Esophagus muscularis mucosa (tissue), 4 donors: ENCODE results near the gene C4orf50. TPM values are rescaled to one million over a fixed set of nuclear protein-coding genes. Genes with fewer than 3 reads are reported as not detected.

Source experiments
- DNase-seq: peaks from one replicate; pipeline ENCODE4 v3.0.0-alpha.2; 2017; ENCODE audit errors: extremely low spot score
- H3K27ac ChIP-seq, 4 donors: fragments of 200-600 bp; sonication (generic); replicated peaks in 1 of 4; 1 replicate in 3 of 4; 2 replicates in 1 of 4; pipeline ENCODE4 v1.5.1; 2016 to 2019; ENCODE audit warnings: mild to moderate bottlenecking in 1 of 4
- H3K27me3 ChIP-seq, 4 donors: fragments of 200-600 bp; sonication (generic); one replicate each; pipeline versions ENCODE4 v1.5.1 to v1.6.0; 2016 to 2019
- H3K36me3 ChIP-seq, 4 donors: fragments of 200-600 bp; sonication (generic); one replicate each; pipeline ENCODE4 v1.5.1; 2016 to 2019
- H3K4me1 ChIP-seq, 4 donors: fragments of 200-600 bp; sonication (generic); one replicate each; pipeline ENCODE4 v1.5.1; 2016 to 2019
- H3K4me3 ChIP-seq, 4 donors: fragments of 200-600 bp; sonication (generic); 1 replicate in 2 of 4; 2 replicates in 2 of 4; pipeline ENCODE4 v1.5.1; 2016 to 2019; ENCODE audit warnings: mild to moderate bottlenecking in 4 of 4, moderate library complexity in 1 of 4
- H3K9me3 ChIP-seq, 4 donors: fragments of 200-600 bp; sonication (generic); 1 replicate in 3 of 4; 2 replicates in 1 of 4; pipeline ENCODE4 v1.5.1; 2016 to 2019
- EP300 ChIP-seq: sonication (generic); formaldehyde crosslinking; IDR thresholded peaks from one replicate; pipeline ENCODE4 v1.6.1; 2017; ENCODE audit warnings: antibody characterized with exemption
- POLR2A ChIP-seq: fragments of 450-650 bp; IDR thresholded peaks from one replicate; pipeline ENCODE4 v1.6.1; 2017; ENCODE audit warnings: antibody characterized with exemption, moderate library complexity, mild to moderate bottlenecking, low read depth
- POLR2AphosphoS5 ChIP-seq, 2 donors: sonication (generic); formaldehyde crosslinking; IDR thresholded peaks; one replicate each; pipeline ENCODE4 v1.6.1; 2017; ENCODE audit warnings: antibody characterized with exemption in 2 of 2
- WGBS: methylation state at CpG from one replicate; pipeline ENCODE4 v1.1.5; 2018; 5-methylcytosine and 5-hydroxymethylcytosine counted together
- intact Hi-C: fragments of 100-400 bp; cut with DNase I; formaldehyde crosslinking; loops from one replicate; pipeline ENCODE4 v1.15.1; 2023
- total RNA-seq, 4 donors: library from RNA; depleted of rRNA; stranded (reverse); fragments of >200 nt; gene quantifications; one replicate each; pipeline versions ENCODE4 v1.1.0 to v1.2.1, GENCODE V29; 2016
- TF ChIP-seq, protein P1 (sequence below), 3 experiments: fragments of 200-600 bp in 2 of 3; fragments of 450-650 bp in 1 of 3; sonication (generic) in 2 of 3; IDR thresholded peaks; one replicate each; pipeline ENCODE4 v1.5.1; 2017 to 2019; ENCODE audit warnings: antibody characterized with exemption in 3 of 3, mild to moderate bottlenecking in 2 of 3, moderate library complexity in 1 of 3

The C4orf50 gene
- total RNA-seq, 4 donors from 2014 or later, result 0.11 to 0.42 (median 0.26) TPM

DNA sequence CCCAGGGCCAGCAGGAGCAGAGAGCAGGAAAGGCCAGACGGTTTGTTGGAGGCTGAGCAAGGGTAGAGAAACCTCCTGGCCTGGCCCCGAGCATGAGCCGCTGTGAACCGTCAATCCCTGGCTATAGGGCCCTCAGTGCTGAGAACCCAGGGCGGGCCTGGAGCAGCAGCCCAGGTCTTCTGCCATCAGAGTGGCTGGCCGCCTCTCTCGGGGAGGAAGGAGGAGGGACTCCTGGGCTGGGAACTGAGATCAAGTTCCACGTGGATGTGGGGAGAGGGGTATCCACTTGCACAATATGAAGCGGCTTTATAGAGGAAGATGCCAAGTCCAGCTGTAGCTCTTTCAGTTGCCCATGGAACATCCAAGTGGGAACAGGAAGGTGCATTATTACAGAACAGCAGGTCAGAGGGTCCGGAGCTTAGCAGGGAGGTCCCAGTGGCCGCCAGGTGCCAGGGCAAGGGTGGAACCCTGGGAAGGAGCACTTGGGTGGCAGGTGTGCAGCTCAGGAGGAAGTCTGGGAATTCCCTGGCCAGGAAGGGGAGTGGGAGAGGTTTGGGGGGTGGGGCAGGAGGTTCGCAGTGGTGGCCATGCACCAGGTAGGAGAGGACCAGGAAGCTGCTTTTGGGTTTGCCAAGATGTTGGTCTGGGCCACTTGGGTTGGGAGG, 93.6 kb downstream of the C4orf50 start:
- H3K27me3 ChIP-seq, result peaks cover 0 to 67% (median 0%) of the 10 kb centered on the region in 4 donors
- no peak overlapping the region for H3K4me3 ChIP-seq
- H3K4me1 ChIP-seq, result no peaks in the 10 kb centered on the region
- H3K9me3 ChIP-seq, result no peaks in the 10 kb centered on the region
- DNase-seq, result no peak
- intact Hi-C loops, result no loop called here
- TF ChIP-seq EP300 (no peak), POLR2A (no peak), POLR2AphosphoS5 (IDR thresholded peaks at IDR 0.05) (no peak)
- TF ChIP-seq, protein P1, sequence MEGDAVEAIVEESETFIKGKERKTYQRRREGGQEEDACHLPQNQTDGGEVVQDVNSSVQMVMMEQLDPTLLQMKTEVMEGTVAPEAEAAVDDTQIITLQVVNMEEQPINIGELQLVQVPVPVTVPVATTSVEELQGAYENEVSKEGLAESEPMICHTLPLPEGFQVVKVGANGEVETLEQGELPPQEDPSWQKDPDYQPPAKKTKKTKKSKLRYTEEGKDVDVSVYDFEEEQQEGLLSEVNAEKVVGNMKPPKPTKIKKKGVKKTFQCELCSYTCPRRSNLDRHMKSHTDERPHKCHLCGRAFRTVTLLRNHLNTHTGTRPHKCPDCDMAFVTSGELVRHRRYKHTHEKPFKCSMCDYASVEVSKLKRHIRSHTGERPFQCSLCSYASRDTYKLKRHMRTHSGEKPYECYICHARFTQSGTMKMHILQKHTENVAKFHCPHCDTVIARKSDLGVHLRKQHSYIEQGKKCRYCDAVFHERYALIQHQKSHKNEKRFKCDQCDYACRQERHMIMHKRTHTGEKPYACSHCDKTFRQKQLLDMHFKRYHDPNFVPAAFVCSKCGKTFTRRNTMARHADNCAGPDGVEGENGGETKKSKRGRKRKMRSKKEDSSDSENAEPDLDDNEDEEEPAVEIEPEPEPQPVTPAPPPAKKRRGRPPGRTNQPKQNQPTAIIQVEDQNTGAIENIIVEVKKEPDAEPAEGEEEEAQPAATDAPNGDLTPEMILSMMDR (IDR thresholded peaks at IDR 0.05), result no peak
- no peaks in the 10 kb centered on the region for H3K36me3 ChIP-seq
- H3K27ac ChIP-seq, result no peak overlapping the region
- 68% methylated on average over 8 of the region's 12 CpGs for WGBS

GRCh38 chr4:5923376-5923775, 94.9 kb downstream of the C4orf50 start:
- H3K4me3 ChIP-seq, result no peak overlapping the region
- TF ChIP-seq POLR2AphosphoS5 (IDR thresholded peaks at IDR 0.05) (no peak), EP300 (no peak), POLR2A (no peak)
- TF ChIP-seq, protein P1 (IDR thresholded peaks at IDR 0.05), result no peak
- 58% methylated on average over 6 of the region's 6 CpGs for WGBS
- intact Hi-C loops, result no loop called here
- no peak for DNase-seq
- H3K9me3 ChIP-seq, result no peaks in the 10 kb centered on the region
- no peaks in the 10 kb centered on the region for H3K36me3 ChIP-seq
- no peaks in the 10 kb centered on the region for H3K4me1 ChIP-seq
- H3K27me3 ChIP-seq, result peaks cover 0 to 76% (median 0%) of the 10 kb centered on the region in 4 donors
- H3K27ac ChIP-seq, result no peak overlapping the region

DNA sequence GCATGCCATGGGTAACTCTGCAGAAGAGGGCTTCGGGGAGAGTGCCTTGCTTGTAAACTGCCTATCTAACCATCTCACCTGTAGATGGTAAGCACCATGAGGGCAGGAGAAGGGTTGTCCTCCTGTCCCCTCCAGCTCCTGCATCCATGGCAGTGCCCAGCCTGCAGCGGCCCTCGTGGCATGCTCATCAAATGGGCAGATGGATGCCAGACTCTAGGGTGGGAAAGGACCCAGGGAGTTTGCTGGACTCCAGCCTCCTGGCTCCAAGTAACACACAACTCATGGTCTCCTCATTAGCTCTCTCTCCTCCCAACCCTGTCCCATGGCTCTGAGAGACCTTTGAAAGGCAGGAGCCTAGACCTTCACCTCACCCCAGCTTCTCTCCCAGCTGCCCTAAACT, 95.7 kb downstream of the C4orf50 start:
- Histone ChIP-seq H3K27me3 (peaks cover 0 to 81% (median 0%) of the 10 kb centered on the region in 4 donors), H3K27ac (no peak overlapping the region), H3K9me3 (no peaks in the 10 kb centered on the region), H3K4me3 (no peak overlapping the region), H3K36me3 (no peaks in the 10 kb centered on the region), H3K4me1 (no peaks in the 10 kb centered on the region)
- TF ChIP-seq EP300, result no peak
- no peak for TF ChIP-seq POLR2AphosphoS5 (IDR thresholded peaks at IDR 0.05)
- TF ChIP-seq, protein P1 (IDR thresholded peaks at IDR 0.05), result no peak
- no peak for TF ChIP-seq POLR2A
- 90% methylated on average over 3 of the region's 3 CpGs for WGBS
- DNase-seq, result no peak
- intact Hi-C loops, result no loop called here

DNA sequence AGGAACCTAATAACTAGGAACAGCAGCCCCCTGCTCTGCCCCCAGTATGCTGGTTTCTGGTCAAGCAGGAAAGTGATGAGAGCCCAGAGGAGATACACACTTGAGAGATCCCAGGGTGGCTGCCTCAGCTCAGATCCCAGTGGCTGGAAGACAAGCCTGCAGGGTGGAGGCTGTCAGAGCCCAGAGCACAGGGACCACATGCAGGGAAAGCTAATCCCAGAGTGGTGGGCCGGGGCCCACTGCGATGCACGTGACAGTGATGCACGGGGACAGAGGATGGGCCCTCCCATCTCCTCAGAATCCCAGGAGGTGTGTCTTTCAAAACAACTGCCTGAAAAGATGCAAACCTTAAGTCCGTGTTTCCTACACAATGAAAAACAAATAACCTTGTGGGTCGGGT, 96.2 kb downstream of the C4orf50 start:
- TF ChIP-seq POLR2A (no peak), EP300 (no peak), POLR2AphosphoS5 (IDR thresholded peaks at IDR 0.05) (no peak)
- TF ChIP-seq, protein P1 (IDR thresholded peaks at IDR 0.05), result no peak
- DNase-seq, result no peak
- H3K27ac ChIP-seq, result no peak overlapping the region
- intact Hi-C loops, result no loop called here
- H3K9me3 ChIP-seq, result no peaks in the 10 kb centered on the region
- peaks cover 0 to 81% (median 0%) of the 10 kb centered on the region in 4 donors for H3K27me3 ChIP-seq
- H3K4me1 ChIP-seq, result no peaks in the 10 kb centered on the region
- WGBS, result 63% methylated on average over 2 of the region's 6 CpGs
- H3K36me3 ChIP-seq, result no peaks in the 10 kb centered on the region
- H3K4me3 ChIP-seq, result no peak overlapping the region
